H1 (cell line): ENCODE measurements around the gene ZFP91.

ENCODE experiments used
- GTF2F1 ChIP-seq: IDR thresholded peaks from 2 replicates; pipeline ENCODE4 v1.6.1; 2012; ENCODE audit warnings: low read depth, low read length, improper control_type of control experiment, borderline replicate concordance
- YY1 ChIP-seq: IDR thresholded peaks from 2 replicates; pipeline ENCODE4 v1.6.1; 2011; ENCODE audit warnings: low read depth, mild to moderate bottlenecking, low read length
- TF ChIP-seq, protein P1 (sequence below), 3 experiments: IDR thresholded peaks; 1 replicate in 2 of 3; 2 replicates in 1 of 3; pipeline versions ENCODE4 v1.5.1 to v1.6.1; 2011; ENCODE audit warnings: low read length in 3 of 3, mild to moderate bottlenecking in 3 of 3, inconsistent platforms in 2 of 3, low read depth in 1 of 3, moderate library complexity in 1 of 3; ENCODE audit not compliant: insufficient read depth in 1 of 3; ENCODE audit errors: control extremely low read depth in 1 of 3

DNA sequence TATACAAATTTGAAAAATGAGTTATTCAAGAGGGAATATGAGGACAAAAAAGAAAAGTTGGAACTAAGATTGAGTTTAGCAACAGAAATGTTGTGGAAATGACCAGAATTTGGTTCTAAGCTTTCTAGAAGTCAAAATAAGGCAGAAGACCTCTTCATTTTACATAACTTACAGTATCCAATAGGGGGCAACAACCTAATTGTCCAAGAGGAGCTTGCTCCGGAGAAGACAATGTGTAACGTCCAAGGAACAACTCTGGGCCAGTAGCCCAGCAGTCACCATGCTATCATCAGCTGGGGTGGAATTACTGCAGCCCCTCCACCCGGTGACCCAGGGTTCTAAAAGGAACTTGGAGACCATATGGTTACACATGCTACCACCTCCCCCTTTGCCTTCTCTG is 57.7 kb downstream of the ZFP91 start:
- TF ChIP-seq GTF2F1 (no peak), YY1 (no peak)
- TF ChIP-seq, protein P1, sequence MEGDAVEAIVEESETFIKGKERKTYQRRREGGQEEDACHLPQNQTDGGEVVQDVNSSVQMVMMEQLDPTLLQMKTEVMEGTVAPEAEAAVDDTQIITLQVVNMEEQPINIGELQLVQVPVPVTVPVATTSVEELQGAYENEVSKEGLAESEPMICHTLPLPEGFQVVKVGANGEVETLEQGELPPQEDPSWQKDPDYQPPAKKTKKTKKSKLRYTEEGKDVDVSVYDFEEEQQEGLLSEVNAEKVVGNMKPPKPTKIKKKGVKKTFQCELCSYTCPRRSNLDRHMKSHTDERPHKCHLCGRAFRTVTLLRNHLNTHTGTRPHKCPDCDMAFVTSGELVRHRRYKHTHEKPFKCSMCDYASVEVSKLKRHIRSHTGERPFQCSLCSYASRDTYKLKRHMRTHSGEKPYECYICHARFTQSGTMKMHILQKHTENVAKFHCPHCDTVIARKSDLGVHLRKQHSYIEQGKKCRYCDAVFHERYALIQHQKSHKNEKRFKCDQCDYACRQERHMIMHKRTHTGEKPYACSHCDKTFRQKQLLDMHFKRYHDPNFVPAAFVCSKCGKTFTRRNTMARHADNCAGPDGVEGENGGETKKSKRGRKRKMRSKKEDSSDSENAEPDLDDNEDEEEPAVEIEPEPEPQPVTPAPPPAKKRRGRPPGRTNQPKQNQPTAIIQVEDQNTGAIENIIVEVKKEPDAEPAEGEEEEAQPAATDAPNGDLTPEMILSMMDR (IDR thresholded peaks at IDR 0.05; ENCODE audit: control extremely low read depth in 1 of 3, insufficient read depth in 1 of 3, low read depth in 1 of 3, low read length in 3 of 3): no peak
